Epidermal melanocyte (primary cell): ENCODE data around the gene PLPPR5.

Experiments
- DNase-seq: peaks from one replicate; pipeline ENCODE4 v3.0.0; 2011; ENCODE audit warnings: low spot score; ENCODE audit not compliant: insufficient read length

Gene PLPPR5

GRCh38 chr1:98849969-98850636, 154.6 kb downstream of the PLPPR5 start:
- no peak for DNase-seq

GRCh38 chr1:98842241-98842640, 162.4 kb downstream of the PLPPR5 start:
- no peak for DNase-seq
